Spleen (tissue), 11 donors: ENCODE measurements around the gene ASAP2. TPM values are rescaled to one million over a fixed set of nuclear protein-coding genes. Genes with fewer than 3 reads are reported as not detected.

Experiments
- DNase-seq: peaks from one replicate; pipeline ENCODE4 v3.0.0-alpha.2; 2020
- H3K27ac ChIP-seq, 8 donors: fragments of 200-600 bp; sonication (generic) in 7 of 8; 1 replicate in 4 of 8; 2 replicates in 4 of 8; pipeline versions ENCODE4 v1.5.0 to v1.8.0; 2016 to 2021; ENCODE audit warnings: inconsistent platforms in 4 of 8, mild to moderate bottlenecking in 4 of 8, moderate library complexity in 1 of 8
- H3K27me3 ChIP-seq, 7 donors: fragments of 200-600 bp; sonication (generic) in 6 of 7; replicated peaks in 1 of 7; 1 replicate in 4 of 7; 2 replicates in 3 of 7; pipeline versions ENCODE4 v1.5.0 to v1.8.0; 2016 to 2021; ENCODE audit warnings: inconsistent platforms in 3 of 7, mild to moderate bottlenecking in 1 of 7
- H3K36me3 ChIP-seq, 6 donors: fragments of 200-600 bp; sonication (generic) in 5 of 6; 1 replicate in 4 of 6; 2 replicates in 2 of 6; pipeline versions ENCODE4 v1.5.0 to v1.8.0; 2016 to 2021; ENCODE audit warnings: inconsistent platforms in 2 of 6
- H3K4me1 ChIP-seq, 6 donors: fragments of 200-600 bp; sonication (generic) in 5 of 6; 1 replicate in 3 of 6; 2 replicates in 3 of 6; pipeline versions ENCODE4 v1.5.0 to v1.8.0; 2016 to 2021; ENCODE audit warnings: inconsistent platforms in 3 of 6
- H3K4me3 ChIP-seq, 8 donors: fragments of 200-600 bp; sonication (generic) in 7 of 8; 1 replicate in 4 of 8; 2 replicates in 4 of 8; pipeline versions ENCODE4 v1.5.0 to v1.8.0; 2016 to 2021; ENCODE audit warnings: inconsistent platforms in 4 of 8, mild to moderate bottlenecking in 4 of 8, moderate library complexity in 2 of 8
- H3K9me3 ChIP-seq, 8 donors: fragments of 200-600 bp; sonication (generic) in 7 of 8; 1 replicate in 4 of 8; 2 replicates in 4 of 8; pipeline versions ENCODE4 v1.5.0 to v1.8.0; 2016 to 2021; ENCODE audit warnings: inconsistent platforms in 4 of 8
- POLR2A ChIP-seq, 3 donors: fragments of 450-650 bp; IDR thresholded peaks; one replicate each; pipeline ENCODE4 v1.5.1; 2017; ENCODE audit warnings: antibody characterized with exemption in 3 of 3, mild to moderate bottlenecking in 1 of 3
- POLR2AphosphoS5 ChIP-seq, 3 donors: sonication (generic); formaldehyde crosslinking; IDR thresholded peaks; one replicate each; pipeline ENCODE4 v1.5.1; 2017; ENCODE audit warnings: antibody characterized with exemption in 3 of 3
- WGBS, 5 donors: extraction: QIAGEN DNeasy Blood & Tissue Kit in 3 of 5; methylation state at CpG; one replicate each; pipeline versions ENCODE4 v1.1.5 to v1.1.7; 2013 to 2018; 5-methylcytosine and 5-hydroxymethylcytosine counted together
- intact Hi-C: fragments of 100-400 bp; cut with DNase I; formaldehyde crosslinking; loops from one replicate; pipeline ENCODE4 v1.15.0; 2023; ENCODE audit warnings: low total_unique reads
- polyA plus RNA-seq, 3 donors: library from polyadenylated mRNA; stranded (reverse); fragments of 200-250 nt; gene quantifications; one replicate each; pipeline ENCODE4 v1.2.1, GENCODE V29; 2013
- total RNA-seq, 7 donors: library from RNA; depleted of rRNA in 3 of 7; stranded (reverse); fragments of >200 nt in 3 of 7; fragmentation: NEBNext Ultra II Directional in 4 of 7; extraction: Animal tissue kit (Norgen Biotek cat#: 25700) in 4 of 7; gene quantifications; one replicate each; pipeline versions ENCODE4 v1.1.0 to v1.2.1, GENCODE V29; 2016 to 2021
- TF ChIP-seq, protein P1 (sequence below), 11 experiments: fragments of 200-600 bp in 7 of 11; fragments of 450-650 bp in 4 of 11; sonication (generic) in 4 of 11; IDR thresholded peaks in 8 of 11; conservative IDR thresholded peaks in 3 of 11; 1 replicate in 7 of 11; 2 replicates in 4 of 11; pipeline versions ENCODE4 v1.4.0 to v1.8.0; 2016 to 2021; ENCODE audit warnings: antibody characterized with exemption in 11 of 11, inconsistent platforms in 4 of 11, mild to moderate bottlenecking in 1 of 11
- donor health status: healthy with polysubstance abuse.
- donor health status: DM: no; HTN: no; CAD: no; lungs with moderate emphysema.
- donor health status: DM: no; HTN: no; CAD: no.
- donor health status: Bipolar disorder and iron deficiency.
- donor health status: healthy.
- donor health status: DM: no; HTN: no; CAD: no.
- donor health status: DM: yes; HTN: yes; CAD: no.

The ASAP2 gene
- total and polyA plus RNA-seq, 10 donors, result 0.93 to 3.0 (median 2.2) TPM

DNA sequence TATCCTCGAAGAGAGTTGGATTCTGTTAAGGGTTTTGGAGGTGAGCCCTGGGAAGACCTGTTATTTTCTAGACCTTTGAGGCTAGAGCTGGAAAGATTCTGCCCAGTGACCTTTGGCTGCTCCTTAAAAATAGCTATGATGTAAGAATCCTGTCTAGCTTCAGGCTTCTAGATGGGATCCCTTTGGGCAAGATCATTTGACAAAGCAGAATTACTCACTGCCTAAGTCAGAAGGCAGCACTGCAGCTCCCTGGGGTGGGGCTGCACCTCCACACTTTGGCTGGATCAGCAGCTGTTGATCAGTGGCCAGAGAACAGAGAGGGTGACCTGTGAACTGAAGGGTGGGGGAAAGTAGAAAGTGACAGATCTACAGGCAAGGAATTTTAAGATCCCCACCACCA lies 103.8 kb downstream of the ASAP2 start:
- Histone ChIP-seq H3K27me3 (peaks cover 0 to 27% (median 0%) of the 10 kb centered on the region in 7 donors), H3K9me3 (no peaks in the 10 kb centered on the region), H3K36me3 (no peaks in the 10 kb centered on the region), H3K27ac (no peak overlapping the region), H3K4me3 (no peak overlapping the region), H3K4me1 (peaks cover 0 to 3% (median 0%) of the 10 kb centered on the region in 6 donors)
- no peak for TF ChIP-seq POLR2A (IDR thresholded peaks at IDR 0.05)
- TF ChIP-seq, protein P1, sequence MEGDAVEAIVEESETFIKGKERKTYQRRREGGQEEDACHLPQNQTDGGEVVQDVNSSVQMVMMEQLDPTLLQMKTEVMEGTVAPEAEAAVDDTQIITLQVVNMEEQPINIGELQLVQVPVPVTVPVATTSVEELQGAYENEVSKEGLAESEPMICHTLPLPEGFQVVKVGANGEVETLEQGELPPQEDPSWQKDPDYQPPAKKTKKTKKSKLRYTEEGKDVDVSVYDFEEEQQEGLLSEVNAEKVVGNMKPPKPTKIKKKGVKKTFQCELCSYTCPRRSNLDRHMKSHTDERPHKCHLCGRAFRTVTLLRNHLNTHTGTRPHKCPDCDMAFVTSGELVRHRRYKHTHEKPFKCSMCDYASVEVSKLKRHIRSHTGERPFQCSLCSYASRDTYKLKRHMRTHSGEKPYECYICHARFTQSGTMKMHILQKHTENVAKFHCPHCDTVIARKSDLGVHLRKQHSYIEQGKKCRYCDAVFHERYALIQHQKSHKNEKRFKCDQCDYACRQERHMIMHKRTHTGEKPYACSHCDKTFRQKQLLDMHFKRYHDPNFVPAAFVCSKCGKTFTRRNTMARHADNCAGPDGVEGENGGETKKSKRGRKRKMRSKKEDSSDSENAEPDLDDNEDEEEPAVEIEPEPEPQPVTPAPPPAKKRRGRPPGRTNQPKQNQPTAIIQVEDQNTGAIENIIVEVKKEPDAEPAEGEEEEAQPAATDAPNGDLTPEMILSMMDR (IDR thresholded peaks at IDR 0.05 in 8 of 11, conservative IDR thresholded peaks at IDR 0.05 in 3 of 11), result no peak
- no peak for TF ChIP-seq POLR2AphosphoS5 (IDR thresholded peaks at IDR 0.05)
- no peak for DNase-seq
- intact Hi-C loops, result no loop called here
- WGBS, 5 donors, result 22 to 93% (median 61%) methylated on average over 1 of the region's 1 CpG

DNA sequence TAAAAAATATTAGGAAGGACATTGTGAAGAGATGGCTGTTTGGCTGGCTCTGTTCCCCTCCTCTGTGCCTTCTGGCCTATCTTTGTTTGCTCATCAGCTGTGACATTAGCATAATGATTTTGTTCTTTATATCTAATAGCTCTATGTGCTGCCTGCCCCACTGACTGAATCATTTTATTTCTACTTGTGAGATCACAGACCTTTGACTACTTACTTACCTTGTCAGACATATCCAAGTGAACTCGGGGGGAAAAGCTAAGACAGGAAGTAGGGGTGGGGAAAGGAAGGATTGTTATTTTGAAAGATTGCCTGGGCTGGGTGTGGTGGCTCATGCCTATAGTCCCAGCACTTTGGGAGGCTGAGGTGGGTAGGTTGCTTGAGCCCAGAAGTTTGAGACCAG lies 104.2 kb downstream of the ASAP2 start:
- 3 to 13% (median 8%) methylated on average over 1 of the region's 1 CpG for WGBS, 5 donors
- Histone ChIP-seq H3K4me1 (peaks cover 0 to 3% (median 0%) of the 10 kb centered on the region in 6 donors), H3K27ac (no peak overlapping the region), H3K27me3 (peaks cover 0 to 31% (median 0%) of the 10 kb centered on the region in 7 donors), H3K9me3 (no peaks in the 10 kb centered on the region), H3K36me3 (no peaks in the 10 kb centered on the region), H3K4me3 (no peak overlapping the region)
- intact Hi-C loops, result no loop called here
- TF ChIP-seq POLR2A (IDR thresholded peaks at IDR 0.05) (no peak), POLR2AphosphoS5 (IDR thresholded peaks at IDR 0.05) (no peak)
- TF ChIP-seq, protein P1 (IDR thresholded peaks at IDR 0.05 in 8 of 11, conservative IDR thresholded peaks at IDR 0.05 in 3 of 11), result no peak
- DNase-seq, result no peak

DNA sequence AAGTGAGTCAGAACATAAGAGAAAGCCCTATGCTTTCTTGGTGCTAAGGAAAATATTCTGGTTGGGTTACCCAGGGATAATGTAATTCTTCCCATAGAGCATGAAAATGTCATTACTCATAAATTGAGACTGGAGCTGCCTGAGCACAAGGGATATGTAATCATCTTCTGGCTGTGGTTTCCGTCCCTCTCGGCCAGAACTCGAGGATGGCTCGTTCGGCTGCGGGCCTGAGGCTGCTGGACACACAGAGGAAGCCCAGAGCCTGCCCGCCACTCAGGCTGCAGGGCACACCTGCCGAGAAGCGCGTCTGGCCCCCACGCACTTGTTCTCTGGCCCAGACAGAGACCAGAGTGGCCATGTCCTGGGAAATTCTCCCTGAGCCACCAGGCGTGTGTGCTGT lies 104.9 kb downstream of the ASAP2 start:
- no peak for DNase-seq
- Histone ChIP-seq H3K36me3 (no peaks in the 10 kb centered on the region), H3K4me3 (no peak overlapping the region), H3K27ac (no peak overlapping the region), H3K27me3 (peaks cover 0 to 31% (median 0%) of the 10 kb centered on the region in 7 donors), H3K9me3 (no peaks in the 10 kb centered on the region), H3K4me1 (peaks cover 0 to 3% (median 0%) of the 10 kb centered on the region in 6 donors)
- intact Hi-C loops, result no loop called here
- WGBS, 5 donors, result 87 to 95% (median 93%) methylated on average over 11 to 12 of the region's 12 CpGs
- no peak for TF ChIP-seq POLR2AphosphoS5 (IDR thresholded peaks at IDR 0.05)
- TF ChIP-seq, protein P1 (IDR thresholded peaks at IDR 0.05 in 8 of 11, conservative IDR thresholded peaks at IDR 0.05 in 3 of 11), result no peak
- TF ChIP-seq POLR2A (IDR thresholded peaks at IDR 0.05), result no peak

DNA sequence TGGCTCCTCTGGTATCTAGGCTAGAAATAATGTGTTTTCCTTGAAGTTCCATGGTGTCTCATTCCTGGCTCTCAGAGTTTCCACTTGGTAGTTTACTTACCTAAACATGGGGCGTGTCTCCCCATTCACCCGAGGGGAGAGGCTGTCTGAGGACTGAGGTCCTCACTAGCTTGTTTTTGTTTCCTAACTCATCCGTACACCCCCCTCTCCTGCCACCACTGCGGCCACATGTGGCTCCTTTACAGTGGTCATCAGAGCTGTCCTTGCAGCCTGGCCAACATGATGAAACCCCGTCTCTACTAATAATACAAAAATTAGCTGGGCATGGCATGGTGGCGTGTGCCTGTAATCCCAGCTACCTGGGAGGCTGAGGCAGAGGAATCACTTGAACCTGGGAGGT lies 106.0 kb downstream of the ASAP2 start:
- peaks cover 0 to 31% (median 0%) of the 10 kb centered on the region in 7 donors for H3K27me3 ChIP-seq
- 91 to 96% (median 95%) methylated on average over 6 of the region's 6 CpGs for WGBS, 5 donors
- DNase-seq, result no peak
- H3K36me3 ChIP-seq, result no peaks in the 10 kb centered on the region
- H3K9me3 ChIP-seq, result no peaks in the 10 kb centered on the region
- H3K4me1 ChIP-seq, result no peaks in the 10 kb centered on the region
- intact Hi-C loops, result no loop called here
- H3K27ac ChIP-seq, result no peak overlapping the region
- no peak overlapping the region for H3K4me3 ChIP-seq
- TF ChIP-seq POLR2AphosphoS5 (IDR thresholded peaks at IDR 0.05) (no peak), POLR2A (IDR thresholded peaks at IDR 0.05) (no peak)
- TF ChIP-seq, protein P1 (IDR thresholded peaks at IDR 0.05 in 8 of 11, conservative IDR thresholded peaks at IDR 0.05 in 3 of 11), result no peak
